ENCODE results near the gene CC2D2B.

Gene CC2D2B

DNA sequence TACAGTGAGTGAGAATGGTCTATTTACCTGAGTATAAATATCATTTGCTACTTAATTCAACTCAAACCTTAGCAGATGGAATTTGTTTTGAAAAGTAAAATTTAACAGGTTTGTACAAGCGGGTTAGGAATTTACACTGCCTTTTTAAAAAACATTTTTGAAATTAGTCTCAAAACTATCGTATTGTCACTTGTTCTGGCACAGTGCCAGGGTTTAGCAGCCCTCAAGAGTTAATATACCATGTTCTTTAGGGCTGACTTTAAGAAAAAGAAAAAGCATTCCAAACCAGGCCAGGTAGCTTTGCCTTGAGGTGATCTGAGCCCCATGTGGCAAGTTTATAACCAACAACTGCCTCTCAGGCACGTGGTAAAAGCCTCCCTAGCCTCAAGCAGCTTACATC is 153.5 kb downstream of the CC2D2B start:
- TF ChIP-seq ZNF274 (IDR thresholded peaks at IDR 0.05; ENCODE audit: low read depth, low read length): no peak
- H3K4me3 ChIP-seq (ENCODE audit: low read length): no peak overlapping the region

DNA sequence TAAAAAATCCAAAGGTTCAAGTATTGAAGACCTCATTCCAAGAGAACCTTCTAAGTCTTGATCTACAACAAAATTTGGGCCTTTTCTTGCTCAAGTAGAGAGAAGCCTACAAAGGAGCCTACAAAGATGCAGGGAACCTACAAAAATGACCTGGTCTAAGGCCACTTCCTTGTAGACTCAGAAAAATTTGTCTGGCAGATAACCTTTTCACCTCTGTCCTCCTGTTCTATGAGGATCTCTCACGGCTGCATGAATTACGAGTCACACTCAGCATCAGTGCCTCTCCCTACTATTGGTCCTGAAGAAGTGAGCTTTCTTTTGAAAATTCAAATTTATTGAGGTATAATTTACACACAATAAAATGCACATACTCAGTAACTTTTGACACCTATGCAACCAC is 164.9 kb downstream of the CC2D2B start:
- no peak overlapping the region for H3K4me3 ChIP-seq (ENCODE audit: low read length)
- TF ChIP-seq ZNF274 (IDR thresholded peaks at IDR 0.05; ENCODE audit: low read depth, low read length): no peak

DNA sequence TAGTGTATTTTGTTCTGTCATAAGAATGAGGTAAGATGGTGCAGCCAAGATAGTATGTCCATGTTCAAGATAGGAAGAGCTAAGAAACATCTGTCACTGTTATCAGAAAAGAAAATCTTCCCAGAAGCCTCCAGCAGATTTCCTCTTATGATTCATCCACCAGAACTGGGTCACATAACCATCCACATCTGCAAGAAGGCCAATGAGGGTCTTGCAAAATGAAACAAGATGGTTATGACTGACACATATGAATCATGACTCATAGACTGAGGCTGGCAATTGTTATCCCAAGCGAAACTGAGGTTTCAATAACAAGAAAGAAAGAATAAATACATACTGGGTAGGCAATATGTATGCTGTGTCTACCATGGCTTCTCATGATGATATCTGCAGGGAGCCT is 165.9 kb downstream of the CC2D2B start:
- TF ChIP-seq ZNF274 (IDR thresholded peaks at IDR 0.05; ENCODE audit: low read depth, low read length): no peak
- H3K4me3 ChIP-seq (ENCODE audit: low read length): no peak overlapping the region

DNA sequence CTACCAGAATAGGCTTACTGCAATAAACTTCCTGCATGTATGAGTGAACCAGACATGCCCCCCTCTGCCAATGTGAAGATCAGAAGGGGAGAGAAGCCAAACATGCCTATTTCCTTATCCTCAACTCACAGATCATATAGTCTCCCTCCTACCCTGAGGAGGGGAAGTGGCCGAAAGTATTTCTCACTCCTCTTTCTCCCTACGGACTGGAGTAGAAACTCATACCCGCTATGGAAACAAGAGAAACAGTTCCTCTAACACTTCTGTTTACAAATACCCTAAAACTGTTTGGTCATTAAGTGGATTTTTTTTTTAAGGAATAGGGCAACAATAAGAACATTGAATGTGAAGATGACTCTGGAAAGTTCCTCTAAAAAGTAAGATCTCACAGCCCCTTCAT is 167.0 kb downstream of the CC2D2B start:
- no peak overlapping the region for H3K4me3 ChIP-seq (ENCODE audit: low read length)
- no peak for TF ChIP-seq ZNF274 (IDR thresholded peaks at IDR 0.05; ENCODE audit: low read depth, low read length)

DNA sequence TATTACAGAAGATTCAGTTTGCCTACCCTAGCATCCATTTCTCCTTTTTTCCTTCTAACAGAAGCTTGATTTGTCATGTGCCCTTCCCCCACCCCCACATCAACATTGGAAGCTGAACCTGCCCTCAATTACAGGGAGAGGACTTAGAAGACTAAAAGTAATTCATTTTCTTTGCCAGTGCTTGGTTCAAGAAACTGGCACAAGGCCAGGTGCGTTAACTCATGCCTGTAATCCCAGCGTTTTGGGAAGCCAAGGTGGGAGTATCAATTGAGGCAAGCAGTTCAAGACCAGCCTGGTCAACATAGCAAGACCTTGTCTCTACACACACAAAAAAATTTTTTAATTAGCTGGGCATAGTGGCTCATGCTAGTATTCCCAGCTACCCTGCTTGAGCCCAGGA is 168.2 kb downstream of the CC2D2B start:
- no peak for TF ChIP-seq ZNF274 (IDR thresholded peaks at IDR 0.05; ENCODE audit: low read depth, low read length)
- H3K4me3 ChIP-seq (ENCODE audit: low read length): no peak overlapping the region

DNA sequence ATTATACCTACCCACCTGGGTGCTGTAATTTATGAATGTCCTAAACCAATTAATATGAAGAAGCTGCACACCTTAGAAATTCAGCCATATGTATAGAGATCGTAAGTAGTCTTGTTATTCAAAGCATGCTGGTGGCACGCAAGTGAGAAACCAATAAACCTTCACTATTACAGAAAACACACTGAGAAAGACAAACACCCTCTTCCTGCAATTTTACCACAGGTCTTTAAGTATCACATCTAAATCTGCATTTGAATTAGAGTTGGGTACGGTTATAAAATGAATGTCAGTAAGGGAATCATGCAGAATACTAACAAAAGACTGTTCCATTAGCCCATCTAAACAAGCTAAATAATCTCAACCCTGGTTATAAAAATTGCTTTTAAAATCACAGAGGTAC is 169.4 kb downstream of the CC2D2B start:
- no peak for TF ChIP-seq ZNF274 (IDR thresholded peaks at IDR 0.05; ENCODE audit: low read depth, low read length)
- no peak overlapping the region for H3K4me3 ChIP-seq (ENCODE audit: low read length)

DNA sequence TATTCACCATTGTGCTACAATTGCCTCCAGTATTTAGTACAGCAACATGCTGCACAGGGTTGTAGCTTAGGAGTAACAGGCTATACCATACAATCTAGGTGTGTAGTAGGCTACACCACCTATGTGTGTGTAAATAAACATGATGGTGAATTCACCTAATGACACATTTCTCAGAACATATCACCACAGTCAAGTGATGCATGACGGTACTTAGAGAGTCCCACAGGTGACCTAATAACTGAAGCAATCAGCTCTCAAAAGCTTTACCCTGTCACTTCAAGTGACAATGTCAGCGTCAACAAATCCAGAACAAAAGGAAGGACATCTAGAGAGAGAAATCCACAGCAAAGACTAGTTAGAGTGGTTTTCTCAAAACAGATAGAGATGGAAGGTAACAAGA is 174.4 kb downstream of the CC2D2B start:
- TF ChIP-seq ZNF274 (IDR thresholded peaks at IDR 0.05; ENCODE audit: low read depth, low read length): no peak
- no peak overlapping the region for H3K4me3 ChIP-seq (ENCODE audit: low read length)

Data from GM08714 (cell line).